Stimulated activated CD4-positive, alpha-beta T cell treated with anti-CD3 and anti-CD28 coated beads, Interleukin-2, amount 100 ng/mL, for 48 hours (primary cell): ENCODE measurements around the gene AHNAK.

Experiments used
- DNase-seq, 2 donors: peaks; one replicate each; pipeline ENCODE4 v3.0.0-alpha.2; 2020

AHNAK gene

GRCh38 chr11:62428871-62429560, 117.6 kb downstream of the AHNAK start:
- DNase-seq = no peak

GRCh38 chr11:62427630-62428233, 118.9 kb downstream of the AHNAK start:
- peak; percentile 13 to 14 for DNase-seq

GRCh38 chr11:62423012-62423411, 123.6 kb downstream of the AHNAK start:
- no peak for DNase-seq

GRCh38 chr11:62421996-62422395, 124.6 kb downstream of the AHNAK start:
- no peak for DNase-seq

- DNase-seq = no peak
Measured at GRCh38 chr11:62420882-62421281, 125.7 kb downstream of the AHNAK start.

GRCh38 chr11:62419943-62420342, 126.7 kb downstream of the AHNAK start:
- no peak for DNase-seq

- DNase-seq = no peak
Measured at GRCh38 chr11:62419314-62419929, 127.2 kb downstream of the AHNAK start.

- DNase-seq = no peak
Measured at GRCh38 chr11:62418733-62419132, 127.9 kb downstream of the AHNAK start, which contains the start of gene SCGB1A1. Gene SCGB1A1 (plus strand): TSS chr11:62419033. CDS start chr11:62419096, 63 bp downstream.

GRCh38 chr11:62418136-62418535, 128.5 kb downstream of the AHNAK start:
- no peak for DNase-seq

GRCh38 chr11:62416596-62416995, 130.0 kb downstream of the AHNAK start:
- DNase-seq = no peak

- DNase-seq = no peak
Measured at GRCh38 chr11:62413060-62413696, 133.4 kb downstream of the AHNAK start.

GRCh38 chr11:62411524-62411923, 135.1 kb downstream of the AHNAK start:
- DNase-seq = no peak

- no peak for DNase-seq
Measured at GRCh38 chr11:62410972-62411371, 135.6 kb downstream of the AHNAK start.

GRCh38 chr11:62409831-62410230, 136.8 kb downstream of the AHNAK start:
- no peak for DNase-seq

GRCh38 chr11:62406034-62406433, 140.6 kb downstream of the AHNAK start:
- no peak for DNase-seq

- DNase-seq = no peak
Measured at GRCh38 chr11:62404901-62405300, 141.7 kb downstream of the AHNAK start.

- DNase-seq = no peak
Measured at GRCh38 chr11:62404435-62404834, 142.2 kb downstream of the AHNAK start.

- DNase-seq = no peak
Measured at GRCh38 chr11:62402960-62403730, 143.5 kb downstream of the AHNAK start.

- DNase-seq = peak in 1 of 2 donors; percentile 38
Measured at GRCh38 chr11:62402226-62402959, 144.2 kb downstream of the AHNAK start.

GRCh38 chr11:62401811-62402210, 144.8 kb downstream of the AHNAK start:
- no peak for DNase-seq

- no peak for DNase-seq
Measured at GRCh38 chr11:62401356-62401755, 145.2 kb downstream of the AHNAK start.

- no peak for DNase-seq
Measured at GRCh38 chr11:62400760-62401159, 145.8 kb downstream of the AHNAK start.
